Endothelial cell of umbilical vein (primary cell): ENCODE measurements around the gene SAMD4A. TPM values are rescaled to one million over a fixed set of nuclear protein-coding genes. Genes with fewer than 3 reads are reported as not detected.

Source experiments
- BruUV-seq: library from RNA; stranded (reverse); fragments of 400-500 nt; replicated peaks from 2 replicates; lab custom pipeline; 2021; lab: Mats Ljungman, UMichigan
- CTCF ChIA-PET: fragments of 300-600, 350-600 bp; sonication (Branson Sonifier 250); formaldehyde crosslinking; loops from one replicate; lab custom pipeline; 2021; ENCODE audit warnings: antibody characterized with exemption, inconsistent platforms; lab: Charles Lee
- POLR2A ChIA-PET: fragments of 300-600, 350-600 bp; sonication (Branson Sonifier 250); formaldehyde crosslinking; loops from one replicate; lab custom pipeline; 2021; ENCODE audit warnings: antibody characterized with exemption, inconsistent platforms; lab: Charles Lee
- DNase-seq: peaks from one replicate; pipeline ENCODE4 v3.0.0-alpha.2; 2011; ENCODE audit warnings: low read depth, low spot score
- FAIRE-seq: peaks from 2 replicates; lab custom pipeline; 2011; peaks lifted over from hg19 to GRCh38; lab: Jason Lieb, UNC
- H2AFZ ChIP-seq: 2 replicates; pipeline ENCODE4 v1.6.0; 2012; ENCODE audit warnings: low read depth, low read length, control low read depth, inconsistent platforms
- H3K27ac ChIP-seq: 2 replicates; pipeline ENCODE4 v1.5.1; 2011; ENCODE audit warnings: low read depth, mild to moderate bottlenecking, control low read depth, low read length, moderate library complexity; ENCODE audit not compliant: insufficient read depth
- H3K27me3 ChIP-seq, 2 experiments: 2 replicates each; pipeline versions ENCODE4 v1.6.0 to v1.6.1; 2011; ENCODE audit warnings: low read length in 2 of 2, mixed read lengths in 1 of 2; ENCODE audit not compliant: control insufficient read depth in 2 of 2, insufficient read depth in 2 of 2
- H3K36me3 ChIP-seq, 2 experiments: 2 replicates in 1 of 2; 3 replicates in 1 of 2; pipeline ENCODE4 v1.5.1; 2011; ENCODE audit warnings: low read length in 2 of 2, mild to moderate bottlenecking in 1 of 2, moderate library complexity in 1 of 2; ENCODE audit not compliant: control insufficient read depth in 2 of 2, insufficient read depth in 2 of 2; ENCODE audit errors: extremely low read depth in 1 of 2
- H3K4me1 ChIP-seq: 3 replicates; pipeline ENCODE4 v1.5.1; 2011; ENCODE audit warnings: mild to moderate bottlenecking, low read length; ENCODE audit not compliant: control insufficient read depth, insufficient read depth; ENCODE audit errors: extremely low read depth
- H3K4me2 ChIP-seq: 2 replicates; pipeline ENCODE4 v1.6.1; 2011; ENCODE audit warnings: low read length, control low read depth, mixed read lengths; ENCODE audit not compliant: insufficient read depth
- H3K4me3 ChIP-seq, 3 experiments: fragments of 200-600 bp in 1 of 3; sonication (generic), shearing (Covaris generic) in 1 of 3; replicated peaks in 1 of 3; 2 replicates each; pipeline ENCODE4 v1.5.1; 2011 to 2016; ENCODE audit warnings: control low read depth in 3 of 3, low read length in 3 of 3, mild to moderate bottlenecking in 2 of 3, inconsistent platforms in 1 of 3, low read depth in 1 of 3, moderate library complexity in 1 of 3; ENCODE audit not compliant: insufficient read depth in 1 of 3
- H3K79me2 ChIP-seq: 2 replicates; pipeline ENCODE4 v1.6.0; 2012; ENCODE audit warnings: low read length, inconsistent platforms; ENCODE audit not compliant: control insufficient read depth, insufficient read depth
- H3K9ac ChIP-seq: replicated peaks from 2 replicates; pipeline ENCODE3; 2011; ENCODE audit warnings: low read length, control low read depth; ENCODE audit not compliant: insufficient read depth; ENCODE audit errors: extremely low read depth
- H3K9me1 ChIP-seq: replicated peaks from 3 replicates; pipeline ENCODE4 v1.6.0; 2011; ENCODE audit warnings: mild to moderate bottlenecking, low read length; ENCODE audit not compliant: control insufficient read depth, insufficient read depth; ENCODE audit errors: extremely low read depth
- H3K9me3 ChIP-seq: replicated peaks from 2 replicates; pipeline ENCODE4 v1.5.1; 2012; ENCODE audit warnings: low read length, inconsistent platforms; ENCODE audit not compliant: control insufficient read depth, insufficient read depth
- H4K20me1 ChIP-seq: replicated peaks from 2 replicates; pipeline ENCODE3; 2011; ENCODE audit warnings: mild to moderate bottlenecking, low read length; ENCODE audit not compliant: control insufficient read depth, insufficient read depth; ENCODE audit errors: extremely low read depth
- CTCF ChIP-seq, 2 donors: IDR thresholded peaks; 1 replicate in 1 of 2; 2 replicates in 1 of 2; pipeline ENCODE4 v1.5.1; 2011; ENCODE audit warnings: low read length in 2 of 2, mild to moderate bottlenecking in 2 of 2, moderate library complexity in 2 of 2, control low read depth in 1 of 2, inconsistent platforms in 1 of 2, low read depth in 1 of 2; ENCODE audit not compliant: insufficient read depth in 1 of 2; ENCODE audit errors: extremely low read depth in 1 of 2
- EZH2 ChIP-seq: IDR thresholded peaks from 2 replicates; pipeline ENCODE4 v1.6.1; 2012; ENCODE audit warnings: borderline replicate concordance, low read depth, mild to moderate bottlenecking, moderate library complexity, low read length, inconsistent platforms; ENCODE audit not compliant: severe bottlenecking
- FOS ChIP-seq: IDR thresholded peaks from 2 replicates; pipeline ENCODE4 v1.6.1; 2011; ENCODE audit warnings: mild to moderate bottlenecking, low read length, moderate library complexity, borderline replicate concordance; ENCODE audit not compliant: insufficient read depth
- GATA2 ChIP-seq: IDR thresholded peaks from 2 replicates; pipeline ENCODE4 v1.7.0; 2011; ENCODE audit warnings: low read depth, mild to moderate bottlenecking, moderate library complexity, mixed read lengths, low read length; ENCODE audit not compliant: insufficient read length, insufficient read depth
- JUN ChIP-seq: IDR thresholded peaks from 2 replicates; pipeline ENCODE4 v1.6.1; 2011; ENCODE audit warnings: borderline replicate concordance, low read depth; ENCODE audit not compliant: insufficient read length, insufficient read depth
- MAX ChIP-seq: IDR thresholded peaks from 2 replicates; pipeline ENCODE4 v1.6.1; 2011; ENCODE audit not compliant: insufficient read depth, insufficient read length
- MYC ChIP-seq: IDR thresholded peaks from one replicate; pipeline ENCODE4 v1.6.1; 2011; ENCODE audit warnings: mild to moderate bottlenecking, low read depth, low read length
- POLR2A ChIP-seq: IDR thresholded peaks from 2 replicates; pipeline ENCODE4 v1.6.1; 2012; ENCODE audit warnings: low read depth, mild to moderate bottlenecking, control low read depth, low read length
- POLR2AphosphoS5 ChIP-seq: IDR thresholded peaks from 2 replicates; pipeline ENCODE4 v1.6.1; 2012; ENCODE audit warnings: low read depth, mild to moderate bottlenecking, control low read depth, low read length, moderate library complexity; ENCODE audit not compliant: insufficient read depth
- dilution Hi-C: fragments of 300-500 bp; cut with MboI; formaldehyde crosslinking; loops from one replicate; pipeline ENCODE4 v1.15.0; 2019; ENCODE audit warnings: low sequenced_read_pairs; ENCODE audit not compliant: extremely low pct_ligation_motif_present
- intact Hi-C: fragments of 100-400 bp; cut with micrococcal nuclease; formaldehyde crosslinking; loops from one replicate; pipeline ENCODE4 v1.10.0; 2022
- polyA plus RNA-seq, 4 experiments: library from polyadenylated mRNA; depleted of rRNA in 3 of 4; stranded (reverse) in 3 of 4; unstranded in 1 of 4; fragments of >200 nt; gene quantifications; 2 replicates each; pipeline versions ENCODE4 v1.2.1 to v1.2.3, GENCODE V29; 2011 to 2012; ENCODE audit warnings: missing spikeins in 1 of 4
- total RNA-seq: library from RNA; stranded (reverse); gene quantifications from 2 replicates; pipeline ENCODE4 v1.2.3, GENCODE V29; 2021

The SAMD4A gene
- total and polyA plus RNA-seq, 2 donors (not counting 3 experiments of a cell fraction or from before 2014, with no cell fraction given), result 37.7 to 95.3 TPM

GRCh38 chr14:54629183-54629582, 62.3 kb downstream of the SAMD4A start:
- no peaks in the 10 kb centered on the region for H4K20me1 ChIP-seq

More at GRCh38 chr14:54629183-54629582, 62.3 kb downstream of the SAMD4A start:
- FAIRE-seq (no peak), DNase-seq (no peak)
- H3K27me3 ChIP-seq, result no peaks in the 10 kb centered on the region
- H2AFZ ChIP-seq, result no peak overlapping the region
- BruUV-seq, result no TSS peak
- H3K36me3 ChIP-seq, result no peaks in the 10 kb centered on the region
- no peak overlapping the region for H3K27ac ChIP-seq
- intact Hi-C loops (no loop called here), dilution Hi-C loops (no loop called here)
- TF ChIP-seq EZH2, result no peak
- no peak for TF ChIP-seq POLR2A
- no peak for TF ChIP-seq GATA2
- TF ChIP-seq MAX, result no peak
- TF ChIP-seq CTCF (IDR thresholded peaks at IDR 0.05; ENCODE audit: extremely low read depth in 1 of 2, insufficient read depth in 1 of 2, low read depth in 1 of 2, low read length in 2 of 2), result no peak
- TF ChIP-seq JUN, result no peak
- no peak for TF ChIP-seq POLR2AphosphoS5
- TF ChIP-seq MYC, result no peak
- TF ChIP-seq FOS, result no peak
- ChIA-PET CTCF (interaction anchor here (1.0 to 1.2 kb wide), 2 partner anchors 14 to 57 kb away, joined by 3 read pairs; no protein-coding TSS in a partner anchor), POLR2A (no interaction called here)
- H3K4me1 ChIP-seq, result peaks cover 50% of the 10 kb centered on the region
- peaks cover 83% of the 10 kb centered on the region for H3K79me2 ChIP-seq
- no peaks in the 10 kb centered on the region for H3K9me3 ChIP-seq
- H3K4me2 ChIP-seq, result no peak overlapping the region
- no peaks in the 10 kb centered on the region for H3K9me1 ChIP-seq
- no peak overlapping the region for H3K9ac ChIP-seq
- no peak overlapping the region for H3K4me3 ChIP-seq
